ENCODE data around the gene EXOSC5. TPM values are rescaled to one million over a fixed set of nuclear protein-coding genes. Genes with fewer than 3 reads are reported as not detected.
A peak's percentile ranks its signal among the peaks of the same experiment; 100 is the strongest.

EXOSC5 gene
- polyA plus RNA-seq, 1 of the 3 experiments (the other 2 are of a cell fraction): 74.1 TPM

- no peaks in the 10 kb centered on the region for H3F3A ChIP-seq (replicated peaks; ENCODE audit: insufficient read depth)
- H3K79me2 ChIP-seq (ENCODE audit: insufficient read depth): peaks cover 13% of the 10 kb centered on the region; the same call in 1 of the 2 replicates
- no peak overlapping the region for H3K9ac ChIP-seq
- WGBS (ENCODE audit: low lambda C conversion rate): 67% methylated on average over 13 of the region's 15 CpGs
- no peak overlapping the region for H2AFZ ChIP-seq (ENCODE audit: low read depth)
- no peak for TF ChIP-seq MXI1 (IDR thresholded peaks at IDR 0.05; ENCODE audit: low read depth, low read length)
- TF ChIP-seq FOXM1 (IDR thresholded peaks at IDR 0.05; ENCODE audit: low read depth): no peak
- TF ChIP-seq POLR2AphosphoS5 (IDR thresholded peaks at IDR 0.05; ENCODE audit: low read depth, low read length): no peak
- TF ChIP-seq ELF1 (IDR thresholded peaks at IDR 0.05): no peak
- TF ChIP-seq YY1 (IDR thresholded peaks at IDR 0.05; ENCODE audit: low read depth): no peak
- no peak for TF ChIP-seq RAD21 (IDR thresholded peaks at IDR 0.05; ENCODE audit: low read length)
- no peak for TF ChIP-seq RFX5 (IDR thresholded peaks at IDR 0.05; ENCODE audit: low read length)
- TF ChIP-seq JUND (IDR thresholded peaks at IDR 0.05): no peak
- TF ChIP-seq RCOR1 (IDR thresholded peaks at IDR 0.05; ENCODE audit: low read length): no peak
- peaks cover 0 to 4% of the 10 kb centered on the region in 2 experiments; a peak in 3 of 4 replicates for H3K4me1 ChIP-seq (ENCODE audit: control insufficient read depth in 1 of 2, insufficient read depth in 2 of 2, low read depth in 1 of 2, low read length in 1 of 2)
- POLR2A ChIA-PET: no interaction called here
- CTCF ChIA-PET: interaction anchor here (3.0 kb wide), 2 partner anchors 8 to 122 kb away, joined by 15 to 23 read pairs; no protein-coding TSS in a partner anchor
- H3K9me2 ChIP-seq: no peaks in the 10 kb centered on the region
- H3K27me3 ChIP-seq (ENCODE audit: insufficient read depth): peaks cover 34% of the 10 kb centered on the region
- H4K20me1 ChIP-seq (ENCODE audit: insufficient read depth): no peaks in the 10 kb centered on the region
- DNase-seq: no peak
- H3K27ac ChIP-seq (ENCODE audit: low read depth in 2 of 2, low read length in 1 of 2): no peak overlapping the region
- no peak overlapping the region for H3K4me3 ChIP-seq (ENCODE audit: low read depth in 2 of 2, low read length in 1 of 2)
- no peak overlapping the region for H3K4me2 ChIP-seq
- H3K9me3 ChIP-seq: no peaks in the 10 kb centered on the region
- H3K36me3 ChIP-seq (replicated peaks in 1 of 2; ENCODE audit: control insufficient read depth in 1 of 2, insufficient read depth in 2 of 2, low read length in 1 of 2): peaks cover 0 to 5% of the 10 kb centered on the region in 2 experiments
These were observed 44.3 kb upstream of the EXOSC5 start for GRCh38 chr19:41441321-41441945.

DNA sequence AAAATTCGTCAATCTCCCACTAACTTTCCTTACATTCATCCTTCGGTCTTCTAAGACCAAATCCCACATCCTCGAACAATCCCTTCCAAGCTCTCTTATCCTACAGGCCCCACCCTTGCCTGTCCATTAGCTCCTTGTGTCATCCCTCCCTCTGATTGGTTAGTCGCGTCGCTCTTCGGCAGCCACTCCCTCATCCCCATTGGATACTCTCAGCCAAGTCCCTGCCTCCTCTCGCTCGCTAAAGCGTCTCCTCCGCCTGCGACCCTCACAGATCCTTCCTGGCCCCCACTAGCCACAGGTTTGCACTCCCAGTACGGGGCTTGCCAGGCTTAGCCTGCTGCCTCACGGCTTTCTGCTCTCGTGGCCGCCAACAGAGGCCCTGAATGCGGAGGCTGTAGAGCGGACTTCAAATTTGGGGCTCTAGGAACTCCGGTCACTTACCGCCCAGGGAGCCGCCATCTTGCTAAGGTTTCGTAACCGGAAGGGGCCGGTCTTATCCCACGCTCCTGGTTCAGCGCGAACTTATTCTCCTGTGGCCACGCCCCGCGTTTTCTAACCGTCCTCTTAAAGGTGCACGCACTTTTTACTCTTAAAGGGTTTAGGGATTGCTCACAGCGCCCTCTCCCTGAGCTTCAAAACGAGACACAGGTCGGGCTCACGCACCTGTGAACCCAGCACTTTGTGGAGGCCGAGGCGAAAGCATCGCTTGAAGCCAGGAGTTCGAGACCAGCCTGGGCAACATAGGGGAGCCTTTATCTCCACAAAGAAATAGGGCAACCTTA lies 42.5 kb upstream of the EXOSC5 start, which contains the start of gene DMAC2:
DMAC2 (minus strand) TSS at position 472 of the 782 bp plus-strand sequence; CDS start at position 459, 13 bp downstream.
- Histone ChIP-seq H3K36me3 (replicated peaks in 1 of 2; ENCODE audit: control insufficient read depth in 1 of 2, insufficient read depth in 2 of 2, low read length in 1 of 2) (peaks cover 0 to 10% of the 10 kb centered on the region in 2 experiments), H3K79me2 (ENCODE audit: insufficient read depth) (peaks cover 13% of the 10 kb centered on the region; the same call in 1 of the 2 replicates), H3K27ac (ENCODE audit: low read depth in 2 of 2, low read length in 1 of 2) (peak within 1 kb of the TSS; percentile 92 to 93), H2AFZ (ENCODE audit: low read depth) (peak within 1 kb of the TSS; percentile 87), H3K4me1 (ENCODE audit: control insufficient read depth in 1 of 2, insufficient read depth in 2 of 2, low read depth in 1 of 2, low read length in 1 of 2) (peaks cover 0 to 4% of the 10 kb centered on the region in 2 experiments; a peak in 3 of 4 replicates), H3K9me3 (no peaks in the 10 kb centered on the region), H3K27me3 (ENCODE audit: insufficient read depth) (peaks cover 18% of the 10 kb centered on the region; the same call in 1 of the 2 replicates), H4K20me1 (ENCODE audit: insufficient read depth) (no peaks in the 10 kb centered on the region), H3K9me2 (no peaks in the 10 kb centered on the region), H3K4me2 (peak within 1 kb of the TSS; percentile 79), H3K4me3 (ENCODE audit: low read depth in 2 of 2, low read length in 1 of 2) (peak within 1 kb of the TSS; percentile 80 to 90), H3K9ac (peak within 1 kb of the TSS; percentile 82), H3F3A (replicated peaks; ENCODE audit: insufficient read depth) (no peaks in the 10 kb centered on the region)
- POLR2A ChIA-PET: interaction anchor here (1.0 to 1.5 kb wide), 3 partner anchors 9 to 13 kb away, joined by 3 to 7 read pairs (median 6); partner anchors contain the start of gene B3GNT8
- 1% methylated on average over 40 of the region's 40 CpGs for WGBS (ENCODE audit: low lambda C conversion rate)
- CTCF ChIA-PET: interaction anchor here (0.5 to 3.0 kb wide), 8 partner anchors 9 to 132 kb away, joined by 3 to 23 read pairs (median 8); partner anchors contain the start of gene B3GNT8
- DNase-seq: peak; percentile 94
- TF ChIP-seq SMC3 (IDR thresholded peaks at IDR 0.05; ENCODE audit: low read depth, low read length): peak; percentile 19
- no peak for TF ChIP-seq NFIC (IDR thresholded peaks at IDR 0.05; ENCODE audit: borderline replicate concordance)
- TF ChIP-seq TEAD4 (IDR thresholded peaks at IDR 0.05; ENCODE audit: borderline replicate concordance, insufficient read depth): no peak
- TF ChIP-seq FOSL2 (IDR thresholded peaks at IDR 0.05; ENCODE audit: borderline replicate concordance, low read depth): no peak
- TF ChIP-seq FOXJ3 (CRISPR knock-in tag; IDR thresholded peaks at IDR 0.05): no peak
- TF ChIP-seq, protein P1, sequence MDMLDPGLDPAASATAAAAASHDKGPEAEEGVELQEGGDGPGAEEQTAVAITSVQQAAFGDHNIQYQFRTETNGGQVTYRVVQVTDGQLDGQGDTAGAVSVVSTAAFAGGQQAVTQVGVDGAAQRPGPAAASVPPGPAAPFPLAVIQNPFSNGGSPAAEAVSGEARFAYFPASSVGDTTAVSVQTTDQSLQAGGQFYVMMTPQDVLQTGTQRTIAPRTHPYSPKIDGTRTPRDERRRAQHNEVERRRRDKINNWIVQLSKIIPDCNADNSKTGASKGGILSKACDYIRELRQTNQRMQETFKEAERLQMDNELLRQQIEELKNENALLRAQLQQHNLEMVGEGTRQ (IDR thresholded peaks at IDR 0.05; ENCODE audit: borderline replicate concordance, low read depth, low read length): no peak
- TF ChIP-seq IRF3 (IDR thresholded peaks at IDR 0.05; ENCODE audit: low read depth, low read length): no peak
- peak; percentile 79 for TF ChIP-seq GABPA (IDR thresholded peaks at IDR 0.05; ENCODE audit: low read depth)
- TF ChIP-seq TCF12 (IDR thresholded peaks at IDR 0.05): no peak
- TF ChIP-seq PBX3 (IDR thresholded peaks at IDR 0.05): 0 out of 2 replicates have a peak, but pooled peaks have one; percentile 17
- peak; percentile 70 for TF ChIP-seq RFX5 (IDR thresholded peaks at IDR 0.05; ENCODE audit: low read length)
- no peak for TF ChIP-seq RXRA (IDR thresholded peaks at IDR 0.05; ENCODE audit: borderline replicate concordance, low read depth)
- no peak for TF ChIP-seq RCOR1 (IDR thresholded peaks at IDR 0.05; ENCODE audit: low read length)
- TF ChIP-seq MAX (IDR thresholded peaks at IDR 0.05; ENCODE audit: low read depth): peak; percentile 92
- TF ChIP-seq MXI1 (IDR thresholded peaks at IDR 0.05; ENCODE audit: low read depth, low read length): peak; percentile 66
- TF ChIP-seq FOXM1 (IDR thresholded peaks at IDR 0.05; ENCODE audit: low read depth): no peak

Data from SK-N-SH (cell line).